ENCODE measurements around the gene CFAP46. TPM values are rescaled to one million over a fixed set of nuclear protein-coding genes. Genes with fewer than 3 reads are reported as not detected.

Gene CFAP46
- total and polyA plus RNA-seq, 2 experiments from 2014 or later: 3.1 to 5.4 TPM

- peaks cover 2% of the 10 kb centered on the region; the same call in 1 of the 3 replicates for H3K9me3 Mint-ChIP-seq
- Histone ChIP-seq H3K4me3 (no peak overlapping the region), H3K79me2 (replicated peaks; ENCODE audit: insufficient read depth) (no peaks in the 10 kb centered on the region), H2AFZ (no peak overlapping the region), H3K4me1 (ENCODE audit: insufficient read depth) (no peaks in the 10 kb centered on the region), H3F3A (replicated peaks; ENCODE audit: low read depth) (no peaks in the 10 kb centered on the region), H4K20me1 (replicated peaks; ENCODE audit: insufficient read depth) (no peaks in the 10 kb centered on the region), H3K4me2 (no peak overlapping the region), H3K27me3 (ENCODE audit: insufficient read depth) (no peaks in the 10 kb centered on the region), H3K9me2 (ENCODE audit: insufficient read depth) (no peaks in the 10 kb centered on the region), H3K27ac (ENCODE audit: low read depth) (no peak overlapping the region), H3K36me3 (ENCODE audit: insufficient read depth) (no peaks in the 10 kb centered on the region)
- DNase-seq (ENCODE audit: low spot score): no peak
- 0 out of 3 replicates have a peak, but pooled peaks cover 3% of the 10 kb centered on the region for H3K4me1 Mint-ChIP-seq
- H3K36me3 Mint-ChIP-seq (ENCODE audit: low read depth): no peaks in the 10 kb centered on the region
- H3K27ac Mint-ChIP-seq: no peak overlapping the region
- peaks cover 6% of the 10 kb centered on the region for H3K27me3 Mint-ChIP-seq (ENCODE audit: insufficient read depth, low read depth, poor library complexity)
- ATAC-seq: no peak
- TF ChIP-seq ETS1 (IDR thresholded peaks at IDR 0.05): no peak
- TF ChIP-seq POLR2AphosphoS5 (IDR thresholded peaks at IDR 0.05; ENCODE audit: low read depth): no peak
- TF ChIP-seq EZH2 (IDR thresholded peaks at IDR 0.05; ENCODE audit: low read depth, unreplicated experiment): no peak
- TF ChIP-seq ZNF114 (CRISPR knock-in tag; IDR thresholded peaks at IDR 0.05): no peak
- no peak for TF ChIP-seq ZNF331 (CRISPR knock-in tag; IDR thresholded peaks at IDR 0.05; ENCODE audit: low read depth)
- no peak for TF ChIP-seq STAT1 (IDR thresholded peaks at IDR 0.05; ENCODE audit: unreplicated experiment)
- no peak for TF ChIP-seq JUNB (IDR thresholded peaks at IDR 0.05; ENCODE audit: unreplicated experiment)
- no peak for TF ChIP-seq NANOG (IDR thresholded peaks at IDR 0.05; ENCODE audit: borderline replicate concordance)
- TF ChIP-seq CTCF (conservative IDR thresholded peaks at IDR 0.05; ENCODE audit: low read depth in 2 of 2): no peak
- no peak for TF ChIP-seq EZH2phosphoT487 (IDR thresholded peaks at IDR 0.05; ENCODE audit: unreplicated experiment)
- TF ChIP-seq CREB1 (CRISPR knock-in tag; IDR thresholded peaks at IDR 0.05; ENCODE audit: low read depth): no peak
- TF ChIP-seq REST (IDR thresholded peaks at IDR 0.05; ENCODE audit: unreplicated experiment): no peak
- no peak for TF ChIP-seq ZNF462 (CRISPR knock-in tag; IDR thresholded peaks at IDR 0.05)
- H3K4me3 Mint-ChIP-seq: no peak overlapping the region
These were observed 127.9 kb downstream of the CFAP46 start for GRCh38 chr10:132814469-132814856.
